Measurements from ENCODE around the gene P4HA1. TPM values are rescaled to one million over a fixed set of nuclear protein-coding genes. Genes with fewer than 3 reads are reported as not detected.
A peak's percentile ranks its signal among the peaks of the same experiment; 100 is the strongest.

The P4HA1 gene
- total RNA-seq (2014; rRNA removed; shearing (Covaris generic)) (11.6 and 17.9 TPM in 2 replicates), total RNA-seq (2022) (19.8 and 36.2 TPM in 2 replicates), Bru-seq, nascent RNA (percentile 81 among the genes with signal in this experiment), BruChase-seq, experiment 1, labeled RNA remaining after a 6-hour chase (percentile 69 among the genes with signal in this experiment), BruChase-seq, experiment 2, labeled RNA remaining after a 2-hour chase (percentile 68 among the genes with signal in this experiment)
- long read RNA-seq, transcript P4HA1-203 (15 exons, 2,727 nt) = major isoform, 20 of 43 reads
- long read RNA-seq, transcript P4HA1-202 (15 exons, 2,727 nt) = minor isoform, 13 of 43 reads
- long read RNA-seq, partial matches to known transcripts = 4 of 43 reads
- long read RNA-seq, other reads (novel, unspliced or antisense) = 6 of 43 reads

DNA sequence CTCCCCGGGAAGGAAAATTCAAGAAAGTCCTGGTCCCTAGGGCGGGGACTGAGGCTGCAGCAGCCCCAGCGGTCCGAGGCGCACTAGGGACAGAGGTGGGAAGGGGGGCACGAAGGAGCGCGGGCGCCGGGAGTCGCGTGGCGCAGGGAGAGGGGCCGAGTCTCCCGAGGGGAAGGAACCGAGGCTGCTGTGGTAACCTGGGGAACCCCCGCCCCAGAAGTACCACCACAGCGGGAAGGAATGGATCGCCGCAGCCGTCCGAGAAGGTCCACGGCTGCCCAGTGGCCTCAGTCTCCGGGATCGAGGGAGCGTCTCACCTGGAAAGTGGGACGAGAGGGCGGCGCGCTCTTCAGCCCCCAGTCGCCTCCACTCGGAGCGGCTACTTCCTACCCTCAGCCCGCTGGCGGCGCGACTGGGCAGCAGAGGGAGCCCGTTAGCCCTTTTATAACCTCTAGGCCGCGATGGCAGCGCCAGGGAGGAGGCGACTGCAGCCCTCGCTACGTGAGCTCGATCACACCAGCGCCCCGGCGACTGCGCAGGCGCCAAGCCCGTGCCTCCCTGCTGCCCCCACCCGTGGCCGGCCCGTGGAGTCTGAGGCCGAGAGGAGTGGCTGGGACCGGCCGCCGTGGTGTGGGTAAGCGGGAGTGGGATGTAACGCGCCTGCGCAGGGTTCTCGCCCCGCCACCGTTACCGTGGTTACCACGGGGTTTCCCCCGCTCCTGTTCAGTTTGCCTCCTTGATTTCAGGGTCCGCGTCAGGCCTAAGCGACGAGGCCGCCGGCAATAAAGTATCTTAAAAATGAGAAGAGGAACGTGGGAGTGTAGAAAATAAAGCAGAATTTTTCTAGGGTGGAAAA lies at the start of gene P4HA1:
Gene P4HA1 (minus strand): TSS at position 418 of the 856 bp plus-strand sequence. CDS start 21,983 bp downstream, outside the sequence.
- CTCF ChIA-PET (ENCODE audit: unreplicated experiment) = interaction anchor here (0.8 to 1.0 kb wide), 2 partner anchors 34 to 63 kb away, joined by 3 to 9 read pairs; no protein-coding TSS in a partner anchor
- no TSS peak for BruUV-seq (replicated peaks)

GRCh38 chr10:73141603-73142002 lies 44.9 kb upstream of the P4HA1 start:
- peaks cover 77% of the 10 kb centered on the region for H3K36me3 ChIP-seq (ENCODE audit: insufficient read depth, low read length)
- POLR2A ChIA-PET = no interaction called here

More for the DNA sequence above, at the start of gene P4HA1:
- Histone ChIP-seq H3K27ac (ENCODE audit: low read depth, low read length, poor library complexity, severe bottlenecking) (peak within 1 kb of the TSS; percentile 73), H3K4me2 (ENCODE audit: low read length) (peak within 1 kb of the TSS; percentile 87), H3K4me3 (ENCODE audit: low read depth, low read length, poor library complexity, severe bottlenecking) (peak within 1 kb of the TSS; percentile 87), H3K9me2 (ENCODE audit: insufficient read depth, low read length) (no peaks in the 10 kb centered on the region), H3K4me1 (ENCODE audit: insufficient read depth, low read length, poor library complexity, severe bottlenecking) (peaks cover 22% of the 10 kb centered on the region), H3K9me3 (ENCODE audit: low read length) (no peaks in the 10 kb centered on the region), H4K20me1 (ENCODE audit: insufficient read depth, low read length) (peaks cover 11% of the 10 kb centered on the region; the same call in 1 of the 2 replicates), H3K79me2 (ENCODE audit: insufficient read depth, low read depth, low read length) (peaks cover 40% of the 10 kb centered on the region), H2AFZ (ENCODE audit: low read length) (peak within 1 kb of the TSS; percentile 92), H3K36me3 (ENCODE audit: insufficient read depth, low read length) (peaks cover 15% of the 10 kb centered on the region)
- intact Hi-C loops (cut with micrococcal nuclease; ENCODE audit: unreplicated experiment) = loop anchor here (2.0 to 5.0 kb wide), 3 partner anchors 62 to 530 kb away; partner anchors contain the start of gene DNAJC9
- DNase-seq (ENCODE audit: low spot score) = peak; percentile 96
- POLR2A ChIA-PET = interaction anchor here (0.6 to 3.3 kb wide), 18 partner anchors 12 to 736 kb away, joined by 3 to 23 read pairs (median 4); partner anchors contain the start of genes DNAJC9, FAM149B1 and NUDT13
- TF ChIP-seq EZH2phosphoT487 (IDR thresholded peaks at IDR 0.05; ENCODE audit: borderline replicate concordance, low read depth, low read length) = no peak
- peak; percentile 71 for TF ChIP-seq CTCF (conservative IDR thresholded peaks at IDR 0.05; ENCODE audit: low read length)

More at GRCh38 chr10:73141603-73142002, 44.9 kb upstream of the P4HA1 start:
- CTCF ChIA-PET (ENCODE audit: unreplicated experiment) = no interaction called here
- intact Hi-C loops (cut with micrococcal nuclease; ENCODE audit: unreplicated experiment) = no loop called here
- H3K9me2 ChIP-seq (ENCODE audit: insufficient read depth, low read length) = no peaks in the 10 kb centered on the region
- no peak overlapping the region for H3K4me3 ChIP-seq (ENCODE audit: low read depth, low read length, poor library complexity, severe bottlenecking)
- no peaks in the 10 kb centered on the region for H3K79me2 ChIP-seq (ENCODE audit: insufficient read depth, low read depth, low read length)
- TF ChIP-seq CTCF (conservative IDR thresholded peaks at IDR 0.05; ENCODE audit: low read length) (no peak), EZH2phosphoT487 (IDR thresholded peaks at IDR 0.05; ENCODE audit: borderline replicate concordance, low read depth, low read length) (no peak)
- no peaks in the 10 kb centered on the region for H4K20me1 ChIP-seq (ENCODE audit: insufficient read depth, low read length)
- H3K4me2 ChIP-seq (ENCODE audit: low read length) = no peak overlapping the region
- no peak for DNase-seq (ENCODE audit: low spot score)
- H3K4me1 ChIP-seq (ENCODE audit: insufficient read depth, low read length, poor library complexity, severe bottlenecking) = no peaks in the 10 kb centered on the region
- BruUV-seq (replicated peaks) = no TSS peak
- H3K27ac ChIP-seq (ENCODE audit: low read depth, low read length, poor library complexity, severe bottlenecking) = no peak overlapping the region
- no peak overlapping the region for H2AFZ ChIP-seq (ENCODE audit: low read length)
- H3K9me3 ChIP-seq (ENCODE audit: low read length) = no peaks in the 10 kb centered on the region

Data from OCI-LY7 (cell line).